G401 (cell line): Measurements from ENCODE around the gene GLIS2. TPM values are rescaled to one million over a fixed set of nuclear protein-coding genes. Genes with fewer than 3 reads are reported as not detected.

Source experiments
- DNase-seq: peaks from one replicate; pipeline ENCODE4 v3.0.0-alpha.2; 2015; ENCODE audit warnings: low spot score
- in situ Hi-C: cut with HindIII; loops from 2 replicates; pipeline ENCODE4 v1.10.0; 2016; ENCODE audit warnings: low sequenced_read_pairs, mixed read lengths
- total RNA-seq: library from RNA; depleted of rRNA; stranded (reverse); fragments of >200 nt; shearing (Covaris generic); gene quantifications from 2 replicates; pipeline ENCODE4 v1.2.3, GENCODE V29; 2014

GLIS2 gene
- total RNA-seq, 1 experiment from 2014 or later, result 0.44 TPM

- no peak for DNase-seq
- in situ Hi-C loops, result no loop called here
Observed at GRCh38 chr16:4373909-4374742, 58.3 kb downstream of the GLIS2 start.

- in situ Hi-C loops, result no loop called here
- no peak for DNase-seq
Observed at GRCh38 chr16:4375717-4376116, 59.9 kb downstream of the GLIS2 start.

- peak; percentile 81 for DNase-seq
Observed at GRCh38 chr16:4376126-4376892, 60.4 kb downstream of the GLIS2 start.

GRCh38 chr16:4376893-4377572 is 61.2 kb downstream of the GLIS2 start:
- in situ Hi-C loops, result no loop called here
- no peak for DNase-seq

More at GRCh38 chr16:4376126-4376892, 60.4 kb downstream of the GLIS2 start:
- in situ Hi-C loops, result no loop called here

- DNase-seq, result no peak
- in situ Hi-C loops, result no loop called here
Observed at GRCh38 chr16:4377573-4378154, 61.8 kb downstream of the GLIS2 start.

- in situ Hi-C loops, result no loop called here
- no peak for DNase-seq
Observed at GRCh38 chr16:4378161-4378666, 62.3 kb downstream of the GLIS2 start.

GRCh38 chr16:4378999-4379690 is 63.3 kb downstream of the GLIS2 start:
- in situ Hi-C loops, result no loop called here
- no peak for DNase-seq

GRCh38 chr16:4380119-4381063 is 64.5 kb downstream of the GLIS2 start:
- DNase-seq, result no peak
- in situ Hi-C loops, result no loop called here

GRCh38 chr16:4381072-4381934 is 65.4 kb downstream of the GLIS2 start:
- in situ Hi-C loops, result no loop called here
- DNase-seq, result peak; percentile 80

GRCh38 chr16:4381935-4382794 is 66.3 kb downstream of the GLIS2 start:
- in situ Hi-C loops, result no loop called here
- no peak for DNase-seq

- no peak for DNase-seq
- in situ Hi-C loops, result no loop called here
Observed at GRCh38 chr16:4382795-4383357, 67.0 kb downstream of the GLIS2 start.

GRCh38 chr16:4383591-4384444 is 68.0 kb downstream of the GLIS2 start:
- DNase-seq, result no peak
- in situ Hi-C loops, result no loop called here

GRCh38 chr16:4384509-4384942 is 68.7 kb downstream of the GLIS2 start:
- in situ Hi-C loops, result no loop called here
- DNase-seq, result no peak

GRCh38 chr16:4385066-4385788 is 69.4 kb downstream of the GLIS2 start:
- in situ Hi-C loops, result no loop called here
- no peak for DNase-seq
